PFSK-1 (cell line): ENCODE results near the gene HDAC4.

Source experiments
- FOXP2 ChIP-seq: optimal IDR thresholded peaks from 2 replicates; pipeline ENCODE3; 2011; ENCODE audit warnings: borderline replicate concordance, control low read depth, inconsistent platforms; ENCODE audit not compliant: insufficient read depth; ENCODE audit errors: extremely low read length, extremely low read depth
- POLR2AphosphoS5 ChIP-seq: IDR thresholded peaks from 2 replicates; pipeline ENCODE4 v1.6.1; 2012; ENCODE audit warnings: low read depth, mild to moderate bottlenecking, control low read depth, low read length, moderate library complexity
- SIN3A ChIP-seq: IDR thresholded peaks from 2 replicates; pipeline ENCODE4 v1.6.1; 2012; ENCODE audit warnings: mild to moderate bottlenecking, low read length, moderate library complexity, borderline replicate concordance; ENCODE audit not compliant: insufficient read depth
- TAF1 ChIP-seq: IDR thresholded peaks from 2 replicates; pipeline ENCODE4 v1.6.1; 2012; ENCODE audit warnings: low read length, control low read depth, borderline replicate concordance; ENCODE audit not compliant: insufficient read depth
- TF ChIP-seq, protein P1 (sequence below), 2 experiments: IDR thresholded peaks; 2 replicates each; pipeline versions ENCODE4 v1.6.1 to v1.8.0; 2011 to 2012; ENCODE audit warnings: low read depth in 2 of 2, low read length in 2 of 2, control low read depth in 1 of 2, inconsistent platforms in 1 of 2, mild to moderate bottlenecking in 1 of 2, moderate library complexity in 1 of 2; ENCODE audit not compliant: insufficient read depth in 1 of 2

HDAC4 gene

GRCh38 chr2:239119346-239120126 is 281.3 kb downstream of the HDAC4 start:
- TF ChIP-seq SIN3A (no peak), POLR2AphosphoS5 (no peak), FOXP2 (no peak), TAF1 (no peak)
- TF ChIP-seq, protein P1, sequence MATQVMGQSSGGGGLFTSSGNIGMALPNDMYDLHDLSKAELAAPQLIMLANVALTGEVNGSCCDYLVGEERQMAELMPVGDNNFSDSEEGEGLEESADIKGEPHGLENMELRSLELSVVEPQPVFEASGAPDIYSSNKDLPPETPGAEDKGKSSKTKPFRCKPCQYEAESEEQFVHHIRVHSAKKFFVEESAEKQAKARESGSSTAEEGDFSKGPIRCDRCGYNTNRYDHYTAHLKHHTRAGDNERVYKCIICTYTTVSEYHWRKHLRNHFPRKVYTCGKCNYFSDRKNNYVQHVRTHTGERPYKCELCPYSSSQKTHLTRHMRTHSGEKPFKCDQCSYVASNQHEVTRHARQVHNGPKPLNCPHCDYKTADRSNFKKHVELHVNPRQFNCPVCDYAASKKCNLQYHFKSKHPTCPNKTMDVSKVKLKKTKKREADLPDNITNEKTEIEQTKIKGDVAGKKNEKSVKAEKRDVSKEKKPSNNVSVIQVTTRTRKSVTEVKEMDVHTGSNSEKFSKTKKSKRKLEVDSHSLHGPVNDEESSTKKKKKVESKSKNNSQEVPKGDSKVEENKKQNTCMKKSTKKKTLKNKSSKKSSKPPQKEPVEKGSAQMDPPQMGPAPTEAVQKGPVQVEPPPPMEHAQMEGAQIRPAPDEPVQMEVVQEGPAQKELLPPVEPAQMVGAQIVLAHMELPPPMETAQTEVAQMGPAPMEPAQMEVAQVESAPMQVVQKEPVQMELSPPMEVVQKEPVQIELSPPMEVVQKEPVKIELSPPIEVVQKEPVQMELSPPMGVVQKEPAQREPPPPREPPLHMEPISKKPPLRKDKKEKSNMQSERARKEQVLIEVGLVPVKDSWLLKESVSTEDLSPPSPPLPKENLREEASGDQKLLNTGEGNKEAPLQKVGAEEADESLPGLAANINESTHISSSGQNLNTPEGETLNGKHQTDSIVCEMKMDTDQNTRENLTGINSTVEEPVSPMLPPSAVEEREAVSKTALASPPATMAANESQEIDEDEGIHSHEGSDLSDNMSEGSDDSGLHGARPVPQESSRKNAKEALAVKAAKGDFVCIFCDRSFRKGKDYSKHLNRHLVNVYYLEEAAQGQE (IDR thresholded peaks at IDR 0.05; ENCODE audit: insufficient read depth in 1 of 2, low read depth in 2 of 2, low read length in 2 of 2): no peak

- TF ChIP-seq FOXP2 (no peak), TAF1 (no peak), SIN3A (no peak), POLR2AphosphoS5 (no peak)
- TF ChIP-seq, protein P1 (IDR thresholded peaks at IDR 0.05; ENCODE audit: insufficient read depth in 1 of 2, low read depth in 2 of 2, low read length in 2 of 2): no peak
Observed at GRCh38 chr2:239118675-239119211, 282.1 kb downstream of the HDAC4 start.

GRCh38 chr2:239118264-239118663 is 282.6 kb downstream of the HDAC4 start:
- TF ChIP-seq SIN3A: no peak
- TF ChIP-seq FOXP2: no peak
- TF ChIP-seq TAF1: no peak
- no peak for TF ChIP-seq POLR2AphosphoS5
- TF ChIP-seq, protein P1 (IDR thresholded peaks at IDR 0.05; ENCODE audit: insufficient read depth in 1 of 2, low read depth in 2 of 2, low read length in 2 of 2): no peak

- TF ChIP-seq FOXP2 (no peak), POLR2AphosphoS5 (no peak), TAF1 (no peak), SIN3A (no peak)
- TF ChIP-seq, protein P1 (IDR thresholded peaks at IDR 0.05; ENCODE audit: insufficient read depth in 1 of 2, low read depth in 2 of 2, low read length in 2 of 2): no peak
Observed at GRCh38 chr2:239117831-239118230, 283.0 kb downstream of the HDAC4 start.
